WTC11 (cell line): ENCODE measurements around the gene VARS1.

Experiments
- ZNF232 ChIP-seq: sonication (generic); formaldehyde crosslinking; IDR thresholded peaks from 2 replicates; pipeline ENCODE4 v1.8.0; 2022; ENCODE audit warnings: mild to moderate bottlenecking, missing genetic modification reagents
- TF ChIP-seq, protein P1 (sequence below): fragments of 200-600 bp; IDR thresholded peaks from 2 replicates; pipeline ENCODE4 v1.8.0; 2022; ENCODE audit warnings: antibody characterized with exemption

- TF ChIP-seq, protein P1, sequence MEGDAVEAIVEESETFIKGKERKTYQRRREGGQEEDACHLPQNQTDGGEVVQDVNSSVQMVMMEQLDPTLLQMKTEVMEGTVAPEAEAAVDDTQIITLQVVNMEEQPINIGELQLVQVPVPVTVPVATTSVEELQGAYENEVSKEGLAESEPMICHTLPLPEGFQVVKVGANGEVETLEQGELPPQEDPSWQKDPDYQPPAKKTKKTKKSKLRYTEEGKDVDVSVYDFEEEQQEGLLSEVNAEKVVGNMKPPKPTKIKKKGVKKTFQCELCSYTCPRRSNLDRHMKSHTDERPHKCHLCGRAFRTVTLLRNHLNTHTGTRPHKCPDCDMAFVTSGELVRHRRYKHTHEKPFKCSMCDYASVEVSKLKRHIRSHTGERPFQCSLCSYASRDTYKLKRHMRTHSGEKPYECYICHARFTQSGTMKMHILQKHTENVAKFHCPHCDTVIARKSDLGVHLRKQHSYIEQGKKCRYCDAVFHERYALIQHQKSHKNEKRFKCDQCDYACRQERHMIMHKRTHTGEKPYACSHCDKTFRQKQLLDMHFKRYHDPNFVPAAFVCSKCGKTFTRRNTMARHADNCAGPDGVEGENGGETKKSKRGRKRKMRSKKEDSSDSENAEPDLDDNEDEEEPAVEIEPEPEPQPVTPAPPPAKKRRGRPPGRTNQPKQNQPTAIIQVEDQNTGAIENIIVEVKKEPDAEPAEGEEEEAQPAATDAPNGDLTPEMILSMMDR = no peak
- TF ChIP-seq ZNF232 = no peak
Measured at GRCh38 chr6:31750411-31751022, 45.0 kb downstream of the VARS1 start.
